ENCODE measurements around the gene NTRK2.

- TF ChIP-seq CTCF (IDR thresholded peaks at IDR 0.05; ENCODE audit: low read depth, low read length, poor library complexity, severe bottlenecking) (no peak), EZH2phosphoT487 (IDR thresholded peaks at IDR 0.05; ENCODE audit: borderline replicate concordance, low read length) (no peak)
Measured at GRCh38 chr9:84655447-84655846, 14.1 kb upstream of the NTRK2 start.
